OCI-LY7 (cell line): ENCODE results near the gene ZNF135.

Experiments
- EZH2phosphoT487 ChIP-seq: fragments of 200-600 bp; sonication (generic); IDR thresholded peaks from 2 replicates; pipeline ENCODE4 v1.6.1; 2018; ENCODE audit warnings: low read depth, borderline replicate concordance, mild to moderate bottlenecking, mixed run types, antibody characterized with exemption, low read length, moderate library complexity, mixed read lengths
- TF ChIP-seq, protein P1 (sequence below): fragments of 200-600 bp; sonication (generic); conservative IDR thresholded peaks from 2 replicates; pipeline ENCODE4 v1.5.1; 2014; ENCODE audit warnings: mild to moderate bottlenecking, antibody characterized with exemption, low read length, moderate library complexity, mixed read lengths

- TF ChIP-seq, protein P1, sequence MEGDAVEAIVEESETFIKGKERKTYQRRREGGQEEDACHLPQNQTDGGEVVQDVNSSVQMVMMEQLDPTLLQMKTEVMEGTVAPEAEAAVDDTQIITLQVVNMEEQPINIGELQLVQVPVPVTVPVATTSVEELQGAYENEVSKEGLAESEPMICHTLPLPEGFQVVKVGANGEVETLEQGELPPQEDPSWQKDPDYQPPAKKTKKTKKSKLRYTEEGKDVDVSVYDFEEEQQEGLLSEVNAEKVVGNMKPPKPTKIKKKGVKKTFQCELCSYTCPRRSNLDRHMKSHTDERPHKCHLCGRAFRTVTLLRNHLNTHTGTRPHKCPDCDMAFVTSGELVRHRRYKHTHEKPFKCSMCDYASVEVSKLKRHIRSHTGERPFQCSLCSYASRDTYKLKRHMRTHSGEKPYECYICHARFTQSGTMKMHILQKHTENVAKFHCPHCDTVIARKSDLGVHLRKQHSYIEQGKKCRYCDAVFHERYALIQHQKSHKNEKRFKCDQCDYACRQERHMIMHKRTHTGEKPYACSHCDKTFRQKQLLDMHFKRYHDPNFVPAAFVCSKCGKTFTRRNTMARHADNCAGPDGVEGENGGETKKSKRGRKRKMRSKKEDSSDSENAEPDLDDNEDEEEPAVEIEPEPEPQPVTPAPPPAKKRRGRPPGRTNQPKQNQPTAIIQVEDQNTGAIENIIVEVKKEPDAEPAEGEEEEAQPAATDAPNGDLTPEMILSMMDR: no peak
- no peak for TF ChIP-seq EZH2phosphoT487
Measured at GRCh38 chr19:58044391-58044790, 14.7 kb upstream of the ZNF135 start.
